EH (cell line): ENCODE measurements around the gene PRODH2.

Experiments used
- DNase-seq: peaks from one replicate; pipeline ENCODE4 v3.0.0-alpha.2; 2015; ENCODE audit warnings: low read depth

PRODH2 gene

GRCh38 chr19:35793381-35794165 lies 19.1 kb downstream of the PRODH2 start:
- DNase-seq, result no peak

- DNase-seq, result no peak
These were observed 19.8 kb downstream of the PRODH2 start for GRCh38 chr19:35792888-35793287.

- no peak for DNase-seq
These were observed 20.3 kb downstream of the PRODH2 start for GRCh38 chr19:35792312-35792711.

- DNase-seq, result no peak
These were observed 20.8 kb downstream of the PRODH2 start for GRCh38 chr19:35791814-35792279.

GRCh38 chr19:35790981-35791813 lies 21.4 kb downstream of the PRODH2 start:
- no peak for DNase-seq

GRCh38 chr19:35789978-35790944 lies 22.4 kb downstream of the PRODH2 start:
- DNase-seq, result no peak

- DNase-seq, result no peak
These were observed 23.3 kb downstream of the PRODH2 start for GRCh38 chr19:35789195-35789977.

- no peak for DNase-seq
These were observed 24.3 kb downstream of the PRODH2 start for GRCh38 chr19:35788205-35788960.

- DNase-seq, result no peak
These were observed 25.3 kb downstream of the PRODH2 start for GRCh38 chr19:35787227-35787799.

GRCh38 chr19:35786299-35787160 lies 26.1 kb downstream of the PRODH2 start:
- DNase-seq, result no peak

- DNase-seq, result no peak
These were observed 27.4 kb downstream of the PRODH2 start for GRCh38 chr19:35785339-35785627.

- no peak for DNase-seq
These were observed 27.9 kb downstream of the PRODH2 start for GRCh38 chr19:35784503-35785338.

- no peak for DNase-seq
These were observed 28.9 kb downstream of the PRODH2 start for GRCh38 chr19:35783469-35784434.

GRCh38 chr19:35782589-35782988 lies 30.1 kb downstream of the PRODH2 start:
- no peak for DNase-seq

GRCh38 chr19:35781650-35782049 lies 31.0 kb downstream of the PRODH2 start:
- no peak for DNase-seq

GRCh38 chr19:35780717-35781116 lies 31.9 kb downstream of the PRODH2 start:
- DNase-seq, result no peak

- no peak for DNase-seq
These were observed 32.6 kb downstream of the PRODH2 start for GRCh38 chr19:35780058-35780457.
